HEK293 (cell line): ENCODE data around the gene ANGEL1.

ENCODE experiments used
- HOXA7 ChIP-seq: sonication (generic); formaldehyde crosslinking; IDR thresholded peaks from 2 replicates; pipeline ENCODE4 v1.8.1; 2022; ENCODE audit warnings: missing genetic modification reagents, borderline replicate concordance
- REST ChIP-seq: fragments of 450-650 bp; formaldehyde crosslinking; IDR thresholded peaks from 2 replicates; pipeline ENCODE4 v1.5.1; 2016; ENCODE audit warnings: missing biosample characterization, missing genetic modification characterization
- SALL2 ChIP-seq: fragments of 450-650 bp; formaldehyde crosslinking; IDR thresholded peaks from 2 replicates; pipeline ENCODE4 v1.5.0; 2017; ENCODE audit warnings: missing biosample characterization, mild to moderate bottlenecking, missing genetic modification characterization, borderline replicate concordance
- SETDB1 ChIP-seq: IDR thresholded peaks from one replicate; pipeline ENCODE4 v1.6.1; 2017; ENCODE audit warnings: mild to moderate bottlenecking, low read length, moderate library complexity, mixed read lengths; ENCODE audit not compliant: insufficient read length
- YY1 ChIP-seq: fragments of 450-650 bp; formaldehyde crosslinking; IDR thresholded peaks from 2 replicates; pipeline ENCODE4 v1.5.1; 2018; ENCODE audit warnings: missing biosample characterization, missing genetic modification characterization
- ZBTB21 ChIP-seq: fragments of 450-650 bp; formaldehyde crosslinking; IDR thresholded peaks from 2 replicates; pipeline ENCODE4 v1.5.1; 2017; ENCODE audit warnings: missing biosample characterization, missing genetic modification characterization
- ZBTB8A ChIP-seq: fragments of 450-650 bp; formaldehyde crosslinking; IDR thresholded peaks from 2 replicates; pipeline ENCODE4 v1.5.1; 2016; ENCODE audit warnings: missing biosample characterization, missing genetic modification characterization
- ZNF596 ChIP-seq: fragments of 450-650 bp; IDR thresholded peaks from 2 replicates; pipeline ENCODE4 v1.5.0; 2018; ENCODE audit warnings: missing biosample characterization, mild to moderate bottlenecking, missing genetic modification characterization, moderate library complexity
- ZNF768 ChIP-seq: fragments of 450-650 bp; formaldehyde crosslinking; IDR thresholded peaks from 2 replicates; pipeline ENCODE4 v1.5.1; 2018; ENCODE audit warnings: missing biosample characterization, mild to moderate bottlenecking, missing genetic modification characterization
- ZNF792 ChIP-seq: fragments of 450-650 bp; formaldehyde crosslinking; IDR thresholded peaks from 2 replicates; pipeline ENCODE4 v1.5.1; 2016; ENCODE audit warnings: missing biosample characterization, missing genetic modification characterization
- TF ChIP-seq, protein P1 (sequence below): fragments of 450-650 bp; formaldehyde crosslinking; IDR thresholded peaks from 2 replicates; pipeline ENCODE4 v1.5.1; 2016; ENCODE audit warnings: missing biosample characterization, missing genetic modification characterization
- TF ChIP-seq, protein P2 (sequence below): fragments of 450-650 bp; formaldehyde crosslinking; IDR thresholded peaks from 2 replicates; pipeline ENCODE4 v1.5.1; 2016; ENCODE audit warnings: missing biosample characterization, missing genetic modification characterization, low read depth

DNA sequence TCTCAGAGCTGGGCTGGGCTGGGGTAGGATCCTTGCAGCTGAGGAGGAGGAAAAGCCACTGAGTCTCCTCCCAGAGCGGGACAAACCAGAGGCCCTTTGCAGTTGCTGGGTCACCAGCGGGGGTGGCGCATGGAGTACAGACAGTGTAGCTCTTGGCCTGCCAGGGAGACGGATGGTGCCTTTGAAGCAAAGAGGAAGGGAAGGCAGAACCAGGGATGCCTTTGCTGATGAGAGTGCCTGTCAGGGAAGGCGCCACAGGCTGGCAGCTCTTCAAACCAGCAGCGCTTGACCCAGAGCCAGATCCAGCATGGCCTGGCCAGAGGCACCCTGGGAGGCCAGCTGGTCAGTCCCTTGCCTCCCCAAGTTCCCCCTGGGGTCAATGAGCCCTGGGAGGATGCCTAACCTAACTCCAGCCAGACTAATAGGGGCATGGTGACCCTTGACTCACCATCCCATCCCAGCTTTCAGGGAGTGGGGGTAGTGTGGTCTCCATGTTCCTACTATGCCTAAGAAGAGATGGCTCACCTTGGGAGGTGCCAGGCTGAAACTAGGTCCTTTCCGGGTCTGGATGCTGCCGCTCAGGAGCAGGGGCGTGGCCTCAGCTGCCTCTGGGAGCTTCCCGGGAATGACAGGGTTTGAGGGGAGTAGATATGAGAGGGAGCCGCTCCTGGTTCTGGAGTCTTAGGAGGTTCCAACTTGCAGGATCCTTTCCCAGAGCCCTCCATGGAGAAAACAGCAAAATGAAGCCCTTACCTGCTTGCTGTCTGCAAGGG, 31.6 kb downstream of the ANGEL1 start:
- TF ChIP-seq HOXA7 (CRISPR knock-in tag) (no peak), SALL2 (tag by site-specific recombination) (no peak), ZBTB8A (tag by site-specific recombination) (no peak), ZNF596 (no peak), SETDB1 (no peak), ZBTB21 (tag by site-specific recombination) (no peak), ZNF792 (tag by site-specific recombination) (no peak), ZNF768 (no peak), REST (no peak), YY1 (tag by site-specific recombination) (no peak)
- TF ChIP-seq, protein P1, sequence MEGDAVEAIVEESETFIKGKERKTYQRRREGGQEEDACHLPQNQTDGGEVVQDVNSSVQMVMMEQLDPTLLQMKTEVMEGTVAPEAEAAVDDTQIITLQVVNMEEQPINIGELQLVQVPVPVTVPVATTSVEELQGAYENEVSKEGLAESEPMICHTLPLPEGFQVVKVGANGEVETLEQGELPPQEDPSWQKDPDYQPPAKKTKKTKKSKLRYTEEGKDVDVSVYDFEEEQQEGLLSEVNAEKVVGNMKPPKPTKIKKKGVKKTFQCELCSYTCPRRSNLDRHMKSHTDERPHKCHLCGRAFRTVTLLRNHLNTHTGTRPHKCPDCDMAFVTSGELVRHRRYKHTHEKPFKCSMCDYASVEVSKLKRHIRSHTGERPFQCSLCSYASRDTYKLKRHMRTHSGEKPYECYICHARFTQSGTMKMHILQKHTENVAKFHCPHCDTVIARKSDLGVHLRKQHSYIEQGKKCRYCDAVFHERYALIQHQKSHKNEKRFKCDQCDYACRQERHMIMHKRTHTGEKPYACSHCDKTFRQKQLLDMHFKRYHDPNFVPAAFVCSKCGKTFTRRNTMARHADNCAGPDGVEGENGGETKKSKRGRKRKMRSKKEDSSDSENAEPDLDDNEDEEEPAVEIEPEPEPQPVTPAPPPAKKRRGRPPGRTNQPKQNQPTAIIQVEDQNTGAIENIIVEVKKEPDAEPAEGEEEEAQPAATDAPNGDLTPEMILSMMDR (tag by site-specific recombination), result no peak
- TF ChIP-seq, protein P2, sequence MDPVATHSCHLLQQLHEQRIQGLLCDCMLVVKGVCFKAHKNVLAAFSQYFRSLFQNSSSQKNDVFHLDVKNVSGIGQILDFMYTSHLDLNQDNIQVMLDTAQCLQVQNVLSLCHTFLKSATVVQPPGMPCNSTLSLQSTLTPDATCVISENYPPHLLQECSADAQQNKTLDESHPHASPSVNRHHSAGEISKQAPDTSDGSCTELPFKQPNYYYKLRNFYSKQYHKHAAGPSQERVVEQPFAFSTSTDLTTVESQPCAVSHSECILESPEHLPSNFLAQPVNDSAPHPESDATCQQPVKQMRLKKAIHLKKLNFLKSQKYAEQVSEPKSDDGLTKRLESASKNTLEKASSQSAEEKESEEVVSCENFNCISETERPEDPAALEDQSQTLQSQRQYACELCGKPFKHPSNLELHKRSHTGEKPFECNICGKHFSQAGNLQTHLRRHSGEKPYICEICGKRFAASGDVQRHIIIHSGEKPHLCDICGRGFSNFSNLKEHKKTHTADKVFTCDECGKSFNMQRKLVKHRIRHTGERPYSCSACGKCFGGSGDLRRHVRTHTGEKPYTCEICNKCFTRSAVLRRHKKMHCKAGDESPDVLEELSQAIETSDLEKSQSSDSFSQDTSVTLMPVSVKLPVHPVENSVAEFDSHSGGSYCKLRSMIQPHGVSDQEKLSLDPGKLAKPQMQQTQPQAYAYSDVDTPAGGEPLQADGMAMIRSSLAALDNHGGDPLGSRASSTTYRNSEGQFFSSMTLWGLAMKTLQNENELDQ (tag by site-specific recombination), result no peak
